Iris pigment epithelial cell (primary cell): ENCODE results near the gene SMIM43.
"Not testable (repeated sequence)": the region's sequence is repeated elsewhere in the genome, so short reads cannot be mapped to it uniquely, and the experiment has no call there.

Source experiments
- DNase-seq: peaks from one replicate; pipeline ENCODE4 v3.0.0-alpha.2; 2011; ENCODE audit warnings: low read depth

Gene SMIM43

GRCh38 chr4:121736735-121737351 lies 28.1 kb downstream of the SMIM43 start:
- peak; percentile 63 for DNase-seq

- no peak for DNase-seq
Measured at GRCh38 chr4:121734571-121734970, 30.4 kb downstream of the SMIM43 start.

- DNase-seq: no peak
Measured at GRCh38 chr4:121733942-121734341, 31.0 kb downstream of the SMIM43 start.

GRCh38 chr4:121729753-121730152 lies 35.2 kb downstream of the SMIM43 start:
- not testable (repeated sequence) for DNase-seq

- DNase-seq: peak; percentile 72
Measured at GRCh38 chr4:121728798-121729226, 36.2 kb downstream of the SMIM43 start.

- peak; percentile 79 for DNase-seq
Measured at GRCh38 chr4:121728066-121728465, 36.9 kb downstream of the SMIM43 start.

- DNase-seq: peak; percentile 80
Measured at GRCh38 chr4:121726642-121727268, 38.2 kb downstream of the SMIM43 start.

GRCh38 chr4:121724671-121725070 lies 40.3 kb downstream of the SMIM43 start:
- no peak for DNase-seq

- DNase-seq: no peak
Measured at GRCh38 chr4:121721700-121722099, 43.3 kb downstream of the SMIM43 start.

- no peak for DNase-seq
Measured at GRCh38 chr4:121720109-121720508, 44.9 kb downstream of the SMIM43 start.

- peak; percentile 74 for DNase-seq
Measured at GRCh38 chr4:121717680-121718237, 47.2 kb downstream of the SMIM43 start.

GRCh38 chr4:121714548-121714947 lies 50.4 kb downstream of the SMIM43 start:
- no peak for DNase-seq

- DNase-seq: no peak
Measured at GRCh38 chr4:121712783-121713182, 52.2 kb downstream of the SMIM43 start.

- no peak for DNase-seq
Measured at GRCh38 chr4:121712001-121712651, 52.8 kb downstream of the SMIM43 start.

GRCh38 chr4:121711263-121712000 lies 53.5 kb downstream of the SMIM43 start:
- DNase-seq: peak; percentile 95

GRCh38 chr4:121709766-121710405 lies 55.1 kb downstream of the SMIM43 start:
- no peak for DNase-seq
